HG03469 (cell line): ENCODE results near the gene HSF2.
"Not testable (repeated sequence)": the region's sequence is repeated elsewhere in the genome, so short reads cannot be mapped to it uniquely, and the experiment has no call there.

Experiments
- ATAC-seq: cut with Tn5 transposase; IDR thresholded peaks from one replicate; pipeline ENCODE4 v1.9.1; 2021; ENCODE audit warnings: mild to moderate bottlenecking, moderate library complexity, moderate number of reproducible peaks; ENCODE audit not compliant: unreplicated experiment

HSF2 gene

DNA sequence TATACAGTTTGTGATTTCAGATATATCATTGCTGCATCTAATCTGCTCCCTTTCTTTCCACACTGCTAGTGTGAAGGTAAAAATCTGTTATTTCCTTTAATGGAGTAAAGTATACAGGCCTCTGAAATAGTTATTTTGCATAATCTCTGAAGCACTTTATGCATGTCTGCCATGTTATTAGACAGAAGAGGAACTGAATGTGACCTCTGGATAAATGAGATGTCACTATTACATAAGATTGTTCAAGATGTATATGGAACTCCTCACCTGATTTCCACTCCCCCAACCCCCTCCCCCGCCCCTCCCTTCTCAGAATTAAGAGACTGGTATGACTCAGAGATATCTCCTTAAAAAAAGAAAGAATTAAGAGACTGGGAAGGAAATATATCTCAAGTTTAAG lies 45.8 kb downstream of the HSF2 start:
- ATAC-seq: no peak

DNA sequence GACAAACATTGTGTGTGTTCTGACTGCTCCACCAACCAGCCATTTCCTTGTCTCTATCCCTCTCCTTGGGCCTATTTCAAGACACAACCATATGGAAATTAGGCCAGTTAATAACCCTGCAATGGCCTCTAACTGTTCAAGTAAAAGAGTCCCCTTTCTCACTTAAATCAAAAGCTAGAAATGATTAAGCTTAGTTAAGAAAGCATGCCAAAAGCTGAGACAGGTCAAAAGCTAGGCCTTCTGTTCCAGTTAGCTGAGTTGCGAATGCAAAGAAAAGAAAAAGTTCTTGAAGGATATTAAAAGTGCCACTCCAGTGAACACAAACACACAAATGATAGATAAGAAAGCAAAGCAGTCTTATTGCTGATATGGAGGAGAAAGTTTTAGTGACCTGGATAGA lies 49.6 kb downstream of the HSF2 start:
- no peak for ATAC-seq

DNA sequence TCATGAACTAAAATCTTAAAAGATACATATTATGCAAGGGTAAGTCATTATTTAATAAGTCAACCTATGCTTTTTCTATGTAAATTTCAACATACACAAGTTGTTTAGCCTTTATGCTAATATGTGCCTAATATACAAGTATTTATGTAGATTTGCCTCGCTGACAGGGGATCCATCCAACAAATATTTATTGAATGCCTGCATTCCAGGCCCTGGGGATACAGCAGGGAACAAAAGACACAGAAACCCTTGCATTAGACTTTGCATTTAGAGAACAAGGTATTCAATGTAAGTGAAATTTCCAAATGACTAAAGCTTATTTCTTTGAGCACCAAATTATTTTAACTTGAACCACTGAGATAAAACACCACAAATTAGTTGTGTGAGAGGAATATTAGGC lies 53.1 kb downstream of the HSF2 start:
- ATAC-seq: no peak

DNA sequence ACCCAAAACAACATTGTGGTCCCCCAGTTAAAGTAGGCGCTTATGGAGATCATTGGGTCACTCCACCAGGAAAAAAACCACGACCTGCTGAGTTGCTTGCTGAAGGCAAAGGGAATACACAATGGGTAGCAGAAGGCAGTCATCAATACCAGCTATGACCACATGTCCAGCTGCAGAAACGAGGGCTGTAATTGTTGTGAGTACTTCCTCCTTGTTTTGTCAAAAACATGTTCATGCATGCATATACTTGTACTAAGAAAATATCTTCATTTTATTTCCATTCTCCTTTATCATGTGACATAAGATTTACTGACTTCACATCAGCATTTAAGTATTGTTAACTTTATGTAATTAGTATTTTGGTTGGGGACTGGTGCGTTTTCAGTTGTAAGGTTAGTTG lies 55.2 kb downstream of the HSF2 start:
- no peak for ATAC-seq

DNA sequence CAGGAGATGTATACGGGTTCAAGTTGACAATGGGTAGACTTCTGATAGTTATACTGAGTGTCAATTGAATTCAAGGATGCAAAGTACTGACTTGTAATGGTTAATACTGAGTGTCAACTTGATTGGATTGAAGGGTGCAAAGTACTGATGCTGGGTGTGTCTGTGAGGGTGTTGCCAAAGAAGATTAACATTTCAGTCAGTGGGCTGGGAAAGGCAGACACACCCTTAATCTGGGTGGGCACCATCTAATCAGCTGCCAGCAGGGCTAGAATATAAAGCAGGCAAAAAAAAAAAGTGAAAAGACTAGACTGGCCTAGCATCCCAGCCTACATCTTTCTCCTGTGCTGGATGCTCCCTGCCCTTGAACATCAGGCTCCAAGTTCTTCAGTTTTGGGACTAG lies 55.7 kb downstream of the HSF2 start:
- ATAC-seq: not testable (repeated sequence)

DNA sequence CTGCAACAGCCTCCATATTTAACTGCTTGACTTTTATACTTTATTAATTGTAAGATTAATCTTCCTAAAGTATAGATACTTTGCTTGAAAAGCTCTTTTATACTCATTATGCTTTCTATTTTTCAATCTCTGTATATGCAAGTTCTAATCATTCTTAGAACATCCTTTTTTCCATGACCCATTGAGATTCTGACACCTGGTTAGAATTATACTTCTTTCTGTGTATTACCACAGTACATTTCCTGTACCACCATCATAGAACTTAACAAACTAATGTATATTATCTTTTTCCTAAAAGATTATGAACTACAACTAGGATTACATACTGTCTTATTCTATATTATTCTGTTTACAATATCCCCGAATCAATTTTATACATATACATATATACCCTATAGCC lies 58.6 kb downstream of the HSF2 start:
- no peak for ATAC-seq

DNA sequence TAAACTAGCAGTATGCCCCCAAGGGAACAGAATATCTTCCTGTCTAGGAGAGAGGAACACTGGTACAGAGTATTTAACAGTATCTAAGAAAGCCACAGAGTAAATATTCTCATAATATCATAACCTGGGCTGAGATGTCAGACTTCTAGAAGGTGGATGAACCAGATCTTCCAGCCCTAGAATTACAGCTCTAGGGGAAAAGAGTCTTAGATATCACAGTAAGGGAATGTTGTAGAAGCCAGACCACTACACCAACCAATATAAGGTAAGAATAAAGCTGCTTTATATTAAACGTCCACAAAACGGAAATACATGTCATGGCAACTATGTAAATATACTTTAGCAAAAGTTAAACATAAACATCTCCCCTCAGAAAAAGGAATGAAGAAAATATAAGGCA lies 59.8 kb downstream of the HSF2 start:
- ATAC-seq: no peak

DNA sequence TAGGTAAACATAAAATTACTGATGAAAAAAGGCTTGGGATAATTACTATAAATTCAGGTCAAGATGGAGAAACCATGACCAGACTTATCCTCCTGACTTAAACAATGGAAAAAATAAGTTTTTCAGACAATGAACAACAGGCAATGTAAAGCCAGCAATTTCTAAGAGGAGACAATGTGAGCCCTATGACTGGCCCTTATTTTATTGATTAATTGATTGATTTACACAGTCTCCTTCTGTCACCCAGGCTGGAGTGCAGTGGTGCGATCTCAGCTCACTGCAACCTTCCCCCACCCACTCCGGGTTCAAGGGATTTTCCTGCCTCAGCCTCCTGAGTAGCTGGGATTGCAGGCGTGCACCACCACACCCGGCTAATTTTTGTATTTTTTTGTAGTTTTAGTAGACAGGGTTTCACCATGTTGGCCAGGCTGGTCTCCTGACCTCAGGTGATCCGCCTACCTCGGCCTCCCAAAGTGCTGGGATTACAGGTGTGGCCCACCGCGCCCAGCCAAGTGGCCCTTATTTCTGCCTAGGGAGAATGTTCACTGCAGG lies 60.5 kb downstream of the HSF2 start:
- not testable (repeated sequence) for ATAC-seq

DNA sequence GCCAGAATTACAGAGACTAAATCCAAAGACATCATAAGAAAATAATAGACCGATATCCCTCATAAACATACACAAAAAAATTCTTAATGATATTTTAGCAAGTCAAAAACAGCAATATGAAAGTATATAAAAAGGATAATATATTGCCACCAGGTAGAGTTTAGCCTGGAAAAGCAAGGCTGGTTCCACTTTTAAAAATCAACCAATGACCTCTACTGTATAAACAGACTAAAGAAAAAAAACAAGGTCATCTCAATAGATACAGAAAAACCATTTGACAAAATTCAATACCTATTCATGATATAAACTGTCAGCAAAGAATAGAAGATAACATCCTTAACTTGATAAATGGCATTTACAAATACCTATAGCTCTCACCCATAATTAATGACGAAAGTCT lies 62.4 kb downstream of the HSF2 start:
- no peak for ATAC-seq

DNA sequence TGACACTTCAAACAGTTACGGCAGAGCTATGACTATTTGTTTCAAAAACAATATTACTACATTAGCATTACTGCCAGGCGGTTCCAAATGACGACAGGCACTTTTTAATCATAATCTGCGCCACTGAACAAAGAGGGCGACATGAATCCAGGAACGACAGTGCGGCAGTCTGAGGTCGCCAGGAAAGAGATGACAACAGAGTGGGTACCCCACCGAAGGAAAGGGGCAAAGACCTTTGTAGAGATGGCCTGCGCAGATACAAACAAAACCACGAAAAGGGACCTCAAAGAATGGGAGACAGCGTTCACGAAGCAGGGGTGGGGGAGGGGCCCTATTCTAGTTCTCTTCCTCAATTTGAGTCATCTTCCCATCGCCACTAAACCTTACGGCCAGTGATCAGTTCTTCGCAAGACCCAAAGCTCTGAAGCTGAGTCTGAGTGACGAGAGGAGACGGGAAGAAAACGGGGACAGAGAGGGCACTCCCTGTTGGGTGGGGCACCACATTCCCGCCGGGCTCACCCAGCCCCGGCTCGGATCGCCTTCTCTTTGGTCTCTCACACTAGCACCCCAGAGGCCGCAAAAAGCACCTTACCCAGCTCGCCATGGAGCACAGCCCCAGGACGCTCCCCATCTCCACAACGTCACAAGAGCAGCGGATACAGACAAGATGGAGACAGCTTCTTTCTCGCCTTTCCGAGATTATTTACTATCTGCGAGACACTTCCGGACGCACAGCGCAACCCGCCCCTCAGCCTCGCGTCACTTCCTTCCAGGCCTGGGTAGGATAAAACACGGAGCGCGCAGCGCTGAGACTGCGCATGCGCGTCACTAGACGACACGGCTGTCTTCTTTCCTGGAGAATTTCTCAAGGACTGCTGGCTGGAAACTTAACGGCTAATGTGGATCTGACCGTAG lies 71.9 kb downstream of the HSF2 start, which contains the start of gene SERINC1:
Gene SERINC1 (minus strand): TSS at position 701 of the 915 bp plus-strand sequence. CDS start 70 bp downstream, at position 631.
- peak; percentile 97 for ATAC-seq

DNA sequence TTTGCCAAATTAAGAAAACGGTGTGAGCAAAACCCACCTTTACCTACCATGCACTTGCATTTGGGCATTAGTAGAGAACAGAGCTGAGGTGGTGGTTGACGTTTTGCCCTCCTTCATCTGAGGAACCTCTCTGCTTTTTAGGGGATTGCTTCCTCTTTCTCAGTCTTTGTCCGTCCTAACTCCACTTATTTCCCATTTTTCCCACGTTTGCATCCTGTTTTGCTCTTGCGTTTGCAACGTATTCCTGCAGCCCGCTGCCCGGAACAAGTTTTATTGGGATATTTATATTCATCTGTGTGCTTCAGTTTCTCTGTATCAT lies 72.5 kb downstream of the HSF2 start:
- peak; percentile 16 for ATAC-seq

DNA sequence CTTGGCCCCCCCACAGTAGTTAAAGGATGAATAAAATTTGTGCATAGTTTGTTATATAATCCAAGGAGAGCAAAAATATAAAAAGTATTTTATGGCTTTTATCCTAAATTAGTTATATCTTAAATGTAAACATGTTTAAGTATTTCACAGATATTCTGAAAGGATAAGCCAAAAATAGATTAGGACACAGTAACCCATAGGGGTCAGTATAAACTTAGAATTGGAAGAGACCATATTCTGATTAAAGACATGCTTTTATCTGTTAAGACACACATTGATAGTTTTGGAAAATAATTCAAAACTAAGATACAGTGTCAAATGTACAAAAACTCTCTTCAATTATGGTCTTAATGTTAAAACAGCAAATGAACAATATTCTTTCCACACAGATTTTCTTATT lies 76.7 kb downstream of the HSF2 start:
- ATAC-seq: no peak

DNA sequence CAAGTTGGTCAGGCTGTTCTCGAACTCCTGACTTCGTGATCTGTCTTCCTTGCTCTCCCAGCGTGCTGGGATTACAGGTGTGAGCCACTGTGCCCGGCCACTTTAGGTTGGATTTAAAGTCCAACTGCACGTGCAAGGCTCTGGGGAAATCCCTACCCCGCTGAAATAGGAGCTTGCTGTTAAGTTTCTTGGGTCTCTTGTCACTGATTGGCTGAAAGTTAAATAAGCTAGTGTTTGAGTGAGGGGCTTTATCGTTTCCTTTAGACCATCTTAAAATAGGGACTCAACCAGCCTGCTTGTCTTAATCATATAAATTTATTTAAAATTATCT lies 83.3 kb downstream of the HSF2 start:
- ATAC-seq: no peak
